GM18526 (cell line): ENCODE data around the gene FBXW12.

Experiments
- POLR2A ChIP-seq: IDR thresholded peaks from 3 replicates; pipeline ENCODE4 v1.6.1; 2011; ENCODE audit not compliant: insufficient read length; ENCODE audit errors: extremely low read depth

The FBXW12 gene

DNA sequence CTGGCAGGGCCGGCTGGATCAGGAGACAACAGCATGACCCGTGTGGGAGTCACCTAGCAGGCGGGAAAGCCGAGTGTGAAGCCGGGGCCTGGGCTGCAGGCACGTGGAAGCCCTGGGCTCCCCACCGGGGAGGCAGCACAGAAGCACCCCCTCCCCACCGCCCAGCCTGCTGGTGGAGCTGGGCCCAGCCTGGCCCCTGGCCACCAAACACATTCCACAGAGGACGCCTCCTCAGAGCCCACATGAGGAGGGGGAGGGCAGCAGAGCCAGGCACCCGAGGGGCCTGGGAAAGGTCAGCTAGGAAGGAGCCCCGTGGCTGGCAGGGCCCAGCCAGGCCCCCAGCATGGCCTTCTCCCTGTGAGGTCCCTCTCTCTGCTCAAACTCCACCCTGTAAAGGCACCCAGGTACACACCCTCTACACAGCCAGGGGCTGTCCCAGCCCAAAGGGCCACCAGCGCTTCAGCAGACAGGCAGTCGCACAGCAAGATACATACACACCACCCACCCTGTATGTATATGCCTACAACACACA is 53.3 kb downstream of the FBXW12 start:
- TF ChIP-seq POLR2A: no peak

DNA sequence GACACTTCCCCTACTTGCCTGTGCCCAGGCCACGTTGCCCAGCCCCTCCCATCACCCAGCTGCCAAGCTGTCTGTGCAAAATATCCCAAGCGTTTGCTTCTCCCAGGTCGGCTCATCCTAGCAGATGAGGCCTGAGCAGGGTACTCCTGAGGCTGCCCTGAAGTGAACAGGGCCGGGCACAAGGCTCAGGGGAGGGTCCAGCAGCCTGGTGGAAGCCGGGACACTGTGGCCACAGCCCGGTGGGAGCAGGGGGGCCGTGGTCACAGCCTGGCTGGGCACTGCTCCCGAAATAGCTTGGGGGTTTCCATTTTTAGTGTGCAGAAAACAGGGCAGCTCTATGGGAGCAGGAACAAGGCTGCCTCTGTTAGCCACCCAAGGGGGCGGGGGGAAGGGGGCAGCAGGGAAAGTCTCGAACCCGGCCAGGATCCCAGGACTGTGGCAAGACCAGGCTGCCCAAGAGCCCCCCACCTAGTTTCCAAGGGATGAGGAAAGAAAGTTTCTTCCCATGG is 54.4 kb downstream of the FBXW12 start:
- no peak for TF ChIP-seq POLR2A

GRCh38 chr3:48426944-48427629 is 55.1 kb downstream of the FBXW12 start:
- TF ChIP-seq POLR2A: no peak

- TF ChIP-seq POLR2A: no peak
Measured at GRCh38 chr3:48427630-48427962, 55.6 kb downstream of the FBXW12 start.

DNA sequence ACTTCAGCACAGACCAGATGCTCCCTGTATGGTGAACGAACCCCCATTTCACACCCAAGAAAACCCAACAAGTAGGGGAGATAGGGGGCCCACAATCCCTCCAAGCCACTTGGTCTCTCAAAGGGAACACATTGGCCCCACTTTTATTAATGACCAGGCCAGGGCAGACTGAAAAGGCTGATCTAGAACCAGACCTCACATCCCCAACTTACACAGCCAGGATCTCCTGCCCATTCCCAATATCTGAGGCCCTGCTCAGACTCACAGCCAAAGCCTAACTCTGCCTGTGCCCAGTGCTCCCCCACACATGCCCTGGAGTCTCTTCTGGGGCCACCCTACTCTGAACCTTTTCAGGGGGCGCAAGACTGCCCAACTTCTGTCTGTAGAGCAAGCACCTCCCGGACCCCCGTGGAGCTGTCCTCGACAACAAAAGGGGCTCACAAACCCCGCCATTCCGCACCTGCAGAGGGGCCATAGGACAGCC is 56.1 kb downstream of the FBXW12 start:
- no peak for TF ChIP-seq POLR2A

GRCh38 chr3:48428572-48429316 is 56.7 kb downstream of the FBXW12 start:
- TF ChIP-seq POLR2A: no peak

DNA sequence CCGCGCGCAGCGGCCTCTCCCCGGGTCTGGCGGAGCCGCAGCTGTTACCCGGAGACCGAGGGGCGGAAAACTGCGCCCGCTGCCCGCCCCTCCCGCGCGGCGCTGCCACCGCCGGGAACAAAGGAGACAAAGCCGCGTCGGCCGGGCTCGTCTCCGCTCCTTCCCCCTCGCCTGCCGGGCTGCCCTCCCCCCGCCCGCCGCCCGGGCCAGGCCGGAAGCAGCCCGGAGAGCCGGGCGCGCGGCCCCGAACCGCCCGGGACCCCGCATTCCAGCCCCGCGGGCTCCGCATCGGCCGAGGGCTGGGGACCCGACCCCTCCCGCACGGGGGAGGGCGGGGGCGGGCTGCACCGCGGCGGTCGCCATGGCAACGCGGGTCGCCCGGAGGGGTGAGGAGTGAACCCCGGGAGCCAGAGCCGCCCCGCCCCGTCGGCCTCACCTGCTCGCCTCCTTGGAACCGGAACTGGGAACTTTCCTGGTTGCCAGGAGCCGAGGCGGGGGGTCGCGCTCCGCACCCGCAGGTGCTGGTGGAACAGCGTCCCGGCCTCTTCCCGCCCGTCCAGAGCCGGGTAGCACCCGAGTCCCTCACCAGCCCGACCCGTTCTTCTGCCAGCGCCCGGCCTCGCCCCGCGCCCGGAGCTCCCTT is 57.4 kb downstream of the FBXW12 start:
- no peak for TF ChIP-seq POLR2A

DNA sequence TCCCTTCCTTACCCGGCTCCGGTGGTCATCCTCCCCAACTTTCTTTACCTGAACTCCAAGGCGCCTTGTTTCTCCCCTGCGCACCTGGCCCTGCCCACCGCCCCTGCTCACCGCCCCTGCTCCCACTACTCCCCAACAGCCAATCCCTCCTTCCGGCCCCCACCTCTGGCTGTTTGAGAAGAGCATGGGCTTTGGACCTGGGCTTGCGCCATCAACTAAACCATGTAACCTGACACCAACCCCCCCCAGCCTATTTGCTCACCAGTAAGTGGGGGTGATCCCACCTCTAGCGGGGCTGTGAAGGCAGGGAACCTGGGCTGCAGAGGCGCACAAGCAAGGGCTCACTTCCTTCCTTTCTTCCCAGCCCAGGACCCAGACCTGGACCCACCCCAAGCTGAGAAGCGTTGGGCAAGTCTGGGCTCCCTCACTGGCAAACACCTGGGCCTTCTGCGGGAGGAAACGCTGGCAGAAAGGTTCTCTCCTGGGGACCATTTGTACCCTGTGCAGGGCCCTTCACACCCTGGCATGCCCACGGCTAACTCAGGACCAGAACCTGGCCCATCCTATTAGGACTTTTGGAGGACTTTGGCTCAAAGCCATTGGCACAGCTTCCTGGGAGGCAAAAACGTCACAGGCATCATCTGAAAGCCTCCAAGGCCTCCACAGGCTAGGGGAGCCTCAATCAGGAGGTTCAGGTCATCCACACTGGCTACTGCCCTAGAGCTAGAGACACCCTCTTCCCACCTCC is 58.1 kb downstream of the FBXW12 start, which contains the start of gene PLXNB1:
PLXNB1 (minus strand) TSS at position 127 of the 748 bp plus-strand sequence. CDS start 5,475 bp downstream, outside the sequence.
- TF ChIP-seq POLR2A: no peak

GRCh38 chr3:48430708-48431101 is 58.7 kb downstream of the FBXW12 start:
- TF ChIP-seq POLR2A: no peak

DNA sequence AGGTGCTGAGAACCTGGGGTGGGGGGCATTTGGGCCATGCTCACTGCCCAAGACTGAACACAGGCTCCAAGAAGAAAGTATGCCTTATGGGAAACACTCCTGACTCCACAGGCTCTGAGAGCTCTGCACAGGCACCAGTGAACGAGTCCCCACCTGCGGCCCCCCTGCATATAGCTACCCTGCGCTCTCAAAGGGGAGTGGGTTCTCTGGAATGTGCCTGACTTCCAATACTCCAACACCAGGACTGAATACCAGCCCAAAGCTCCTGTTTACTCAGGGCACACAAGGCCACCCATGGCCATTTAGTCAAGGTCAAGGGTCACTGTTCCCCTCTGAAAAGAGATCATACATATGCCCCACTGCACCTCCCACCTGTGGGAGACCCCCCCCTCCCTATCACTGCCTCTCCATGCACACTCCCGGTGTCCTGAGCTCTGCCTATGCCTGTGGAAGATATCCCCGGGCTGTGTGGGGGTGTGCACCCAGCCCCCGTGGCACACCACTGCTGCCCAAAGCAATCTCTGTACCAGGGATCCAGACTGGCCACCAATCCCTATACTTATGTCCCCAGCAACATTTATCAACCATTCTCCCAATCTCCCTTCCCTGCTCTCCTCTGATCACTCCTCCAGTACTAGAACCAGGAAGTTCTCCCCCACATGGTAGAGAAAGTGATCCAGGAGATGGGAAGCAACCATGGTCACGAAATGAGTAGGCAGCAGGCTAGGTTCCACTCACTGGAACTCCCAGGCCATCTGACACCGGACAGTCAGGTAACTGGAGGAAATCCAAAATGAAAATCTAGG is 59.4 kb downstream of the FBXW12 start:
- no peak for TF ChIP-seq POLR2A

- TF ChIP-seq POLR2A: no peak
Measured at GRCh38 chr3:48432411-48433371, 60.7 kb downstream of the FBXW12 start.

DNA sequence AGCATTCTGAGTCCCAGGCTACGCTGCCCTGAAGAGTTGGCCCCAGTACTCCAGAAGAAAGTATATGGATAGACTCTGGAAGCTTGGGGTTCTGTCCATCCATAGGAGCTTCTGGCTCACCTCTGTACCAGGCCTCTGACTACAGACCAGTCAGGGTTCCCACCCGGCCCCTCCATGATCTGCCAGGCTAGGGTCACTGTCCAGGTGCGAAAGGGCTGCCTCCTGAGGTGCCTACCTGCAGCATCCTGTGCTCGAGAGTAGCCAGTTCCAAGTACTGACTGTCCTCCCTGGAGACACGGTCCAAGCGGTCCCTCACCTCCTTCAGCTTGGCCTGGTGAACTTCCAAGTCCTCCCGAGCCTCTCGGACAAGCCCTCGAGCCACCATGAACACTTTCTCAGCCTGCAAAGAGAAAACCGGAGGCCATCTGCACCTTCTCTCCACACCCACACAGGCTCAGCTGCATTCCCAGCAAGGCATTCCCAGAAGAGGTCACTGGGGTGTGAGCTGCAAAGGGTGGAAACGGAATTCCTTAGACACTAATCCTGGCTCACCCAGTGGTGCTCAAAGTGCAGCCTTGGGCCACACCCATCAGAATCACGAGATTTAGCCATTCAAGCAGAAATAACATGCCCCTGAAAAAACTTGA is 61.6 kb downstream of the FBXW12 start:
- TF ChIP-seq POLR2A: no peak
